Spleen (tissue), 11 donors: ENCODE data around the gene FSTL4. TPM values are rescaled to one million over a fixed set of nuclear protein-coding genes. Genes with fewer than 3 reads are reported as not detected.

Experiments used
- DNase-seq: peaks from one replicate; pipeline ENCODE4 v3.0.0-alpha.2; 2020
- H3K27ac ChIP-seq, 8 donors: fragments of 200-600 bp; sonication (generic) in 7 of 8; 1 replicate in 4 of 8; 2 replicates in 4 of 8; pipeline versions ENCODE4 v1.5.0 to v1.8.0; 2016 to 2021; ENCODE audit warnings: inconsistent platforms in 4 of 8, mild to moderate bottlenecking in 4 of 8, moderate library complexity in 1 of 8
- H3K27me3 ChIP-seq, 7 donors: fragments of 200-600 bp; sonication (generic) in 6 of 7; replicated peaks in 1 of 7; 1 replicate in 4 of 7; 2 replicates in 3 of 7; pipeline versions ENCODE4 v1.5.0 to v1.8.0; 2016 to 2021; ENCODE audit warnings: inconsistent platforms in 3 of 7, mild to moderate bottlenecking in 1 of 7
- H3K36me3 ChIP-seq, 6 donors: fragments of 200-600 bp; sonication (generic) in 5 of 6; 1 replicate in 4 of 6; 2 replicates in 2 of 6; pipeline versions ENCODE4 v1.5.0 to v1.8.0; 2016 to 2021; ENCODE audit warnings: inconsistent platforms in 2 of 6
- H3K4me1 ChIP-seq, 6 donors: fragments of 200-600 bp; sonication (generic) in 5 of 6; 1 replicate in 3 of 6; 2 replicates in 3 of 6; pipeline versions ENCODE4 v1.5.0 to v1.8.0; 2016 to 2021; ENCODE audit warnings: inconsistent platforms in 3 of 6
- H3K4me3 ChIP-seq, 8 donors: fragments of 200-600 bp; sonication (generic) in 7 of 8; 1 replicate in 4 of 8; 2 replicates in 4 of 8; pipeline versions ENCODE4 v1.5.0 to v1.8.0; 2016 to 2021; ENCODE audit warnings: inconsistent platforms in 4 of 8, mild to moderate bottlenecking in 4 of 8, moderate library complexity in 2 of 8
- H3K9me3 ChIP-seq, 8 donors: fragments of 200-600 bp; sonication (generic) in 7 of 8; 1 replicate in 4 of 8; 2 replicates in 4 of 8; pipeline versions ENCODE4 v1.5.0 to v1.8.0; 2016 to 2021; ENCODE audit warnings: inconsistent platforms in 4 of 8
- POLR2A ChIP-seq, 3 donors: fragments of 450-650 bp; IDR thresholded peaks; one replicate each; pipeline ENCODE4 v1.5.1; 2017; ENCODE audit warnings: antibody characterized with exemption in 3 of 3, mild to moderate bottlenecking in 1 of 3
- POLR2AphosphoS5 ChIP-seq, 3 donors: sonication (generic); formaldehyde crosslinking; IDR thresholded peaks; one replicate each; pipeline ENCODE4 v1.5.1; 2017; ENCODE audit warnings: antibody characterized with exemption in 3 of 3
- WGBS, 5 donors: extraction: QIAGEN DNeasy Blood & Tissue Kit in 3 of 5; methylation state at CpG; one replicate each; pipeline versions ENCODE4 v1.1.5 to v1.1.7; 2013 to 2018; 5-methylcytosine and 5-hydroxymethylcytosine counted together
- intact Hi-C: fragments of 100-400 bp; cut with DNase I; formaldehyde crosslinking; loops from one replicate; pipeline ENCODE4 v1.15.0; 2023; ENCODE audit warnings: low total_unique reads
- polyA plus RNA-seq, 3 donors: library from polyadenylated mRNA; stranded (reverse); fragments of 200-250 nt; gene quantifications; one replicate each; pipeline ENCODE4 v1.2.1, GENCODE V29; 2013
- total RNA-seq, 7 donors: library from RNA; depleted of rRNA in 3 of 7; stranded (reverse); fragments of >200 nt in 3 of 7; fragmentation: NEBNext Ultra II Directional in 4 of 7; extraction: Animal tissue kit (Norgen Biotek cat#: 25700) in 4 of 7; gene quantifications; one replicate each; pipeline versions ENCODE4 v1.1.0 to v1.2.1, GENCODE V29; 2016 to 2021
- TF ChIP-seq, protein P1 (sequence below), 11 experiments: fragments of 200-600 bp in 7 of 11; fragments of 450-650 bp in 4 of 11; sonication (generic) in 4 of 11; IDR thresholded peaks in 8 of 11; conservative IDR thresholded peaks in 3 of 11; 1 replicate in 7 of 11; 2 replicates in 4 of 11; pipeline versions ENCODE4 v1.4.0 to v1.8.0; 2016 to 2021; ENCODE audit warnings: antibody characterized with exemption in 11 of 11, inconsistent platforms in 4 of 11, mild to moderate bottlenecking in 1 of 11
- donor health status: healthy with polysubstance abuse.
- donor health status: DM: no; HTN: no; CAD: no; lungs with moderate emphysema.
- donor health status: DM: no; HTN: no; CAD: no.
- donor health status: Bipolar disorder and iron deficiency.
- donor health status: healthy.
- donor health status: DM: no; HTN: no; CAD: no.
- donor health status: DM: yes; HTN: yes; CAD: no.

The FSTL4 gene
- total and polyA plus RNA-seq, 10 donors: under 0.01 to 1.0 (median 0.37) TPM; not detected in 4

DNA sequence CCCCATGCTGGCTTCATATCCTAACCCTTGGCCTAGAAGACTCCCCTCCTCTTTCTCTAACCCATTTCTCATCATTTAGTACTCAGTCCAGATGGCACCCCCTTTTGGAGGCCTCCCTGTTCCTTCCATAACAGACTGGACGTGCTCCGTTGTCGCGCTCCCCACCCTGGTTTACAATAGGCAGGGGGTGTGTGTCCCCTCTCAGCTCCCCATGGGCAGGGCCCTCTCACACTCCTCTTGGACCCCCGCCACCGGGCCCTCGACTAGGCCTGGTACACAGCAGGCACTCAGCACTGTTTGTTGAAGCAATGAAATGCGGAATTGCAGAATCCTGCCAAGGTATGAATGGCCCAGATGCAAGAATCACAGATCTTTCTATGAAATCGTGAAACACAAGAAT is 227.4 kb downstream of the FSTL4 start:
- intact Hi-C loops: no loop called here
- WGBS, 5 donors: 86 to 95% (median 90%) methylated on average over 9 of the region's 9 CpGs
- Histone ChIP-seq H3K4me1 (no peaks in the 10 kb centered on the region), H3K27ac (no peak overlapping the region), H3K36me3 (no peaks in the 10 kb centered on the region), H3K27me3 (peaks cover 0 to 26% (median 0%) of the 10 kb centered on the region in 7 donors), H3K4me3 (no peak overlapping the region), H3K9me3 (no peaks in the 10 kb centered on the region)
- TF ChIP-seq, protein P1, sequence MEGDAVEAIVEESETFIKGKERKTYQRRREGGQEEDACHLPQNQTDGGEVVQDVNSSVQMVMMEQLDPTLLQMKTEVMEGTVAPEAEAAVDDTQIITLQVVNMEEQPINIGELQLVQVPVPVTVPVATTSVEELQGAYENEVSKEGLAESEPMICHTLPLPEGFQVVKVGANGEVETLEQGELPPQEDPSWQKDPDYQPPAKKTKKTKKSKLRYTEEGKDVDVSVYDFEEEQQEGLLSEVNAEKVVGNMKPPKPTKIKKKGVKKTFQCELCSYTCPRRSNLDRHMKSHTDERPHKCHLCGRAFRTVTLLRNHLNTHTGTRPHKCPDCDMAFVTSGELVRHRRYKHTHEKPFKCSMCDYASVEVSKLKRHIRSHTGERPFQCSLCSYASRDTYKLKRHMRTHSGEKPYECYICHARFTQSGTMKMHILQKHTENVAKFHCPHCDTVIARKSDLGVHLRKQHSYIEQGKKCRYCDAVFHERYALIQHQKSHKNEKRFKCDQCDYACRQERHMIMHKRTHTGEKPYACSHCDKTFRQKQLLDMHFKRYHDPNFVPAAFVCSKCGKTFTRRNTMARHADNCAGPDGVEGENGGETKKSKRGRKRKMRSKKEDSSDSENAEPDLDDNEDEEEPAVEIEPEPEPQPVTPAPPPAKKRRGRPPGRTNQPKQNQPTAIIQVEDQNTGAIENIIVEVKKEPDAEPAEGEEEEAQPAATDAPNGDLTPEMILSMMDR (IDR thresholded peaks at IDR 0.05 in 8 of 11, conservative IDR thresholded peaks at IDR 0.05 in 3 of 11): no peak
- no peak for TF ChIP-seq POLR2AphosphoS5 (IDR thresholded peaks at IDR 0.05)
- no peak for TF ChIP-seq POLR2A (IDR thresholded peaks at IDR 0.05)
- no peak for DNase-seq

DNA sequence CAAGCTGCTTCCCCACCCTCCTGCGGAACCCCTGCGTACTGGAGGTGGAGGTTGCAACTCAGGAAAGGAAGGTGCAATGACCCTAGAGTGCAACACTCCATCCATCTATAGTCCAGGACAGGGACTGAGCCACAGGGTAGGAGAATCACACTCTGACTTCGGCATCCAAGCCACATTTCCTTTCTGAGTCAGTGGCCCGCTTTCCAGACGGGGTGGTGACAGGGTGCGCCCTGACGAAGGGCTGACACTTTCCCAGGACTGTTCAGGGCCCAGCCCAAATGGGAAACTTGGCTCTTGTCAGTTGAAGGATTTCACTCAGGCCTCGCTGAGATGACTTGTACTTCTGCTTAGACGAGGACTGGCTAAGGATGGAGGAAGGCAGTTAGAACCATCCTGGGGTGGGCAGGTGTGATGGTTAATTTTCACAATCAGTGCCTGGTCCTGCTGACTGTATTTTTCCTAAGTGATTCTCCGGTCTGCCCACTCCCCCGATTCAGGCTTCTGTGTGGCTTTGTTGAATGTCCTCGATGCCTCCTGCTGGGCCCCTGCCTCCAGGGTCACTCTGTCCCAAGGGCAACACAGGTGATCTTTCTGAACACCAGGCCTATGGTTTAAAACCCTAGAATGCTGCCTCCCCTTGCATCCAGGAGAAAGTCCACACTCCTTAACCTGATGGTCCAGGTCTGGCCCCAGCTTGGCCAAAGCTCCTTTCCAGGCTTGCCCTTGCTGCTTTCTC is 228.1 kb downstream of the FSTL4 start:
- Histone ChIP-seq H3K4me3 (no peak overlapping the region), H3K27ac (no peak overlapping the region), H3K4me1 (no peaks in the 10 kb centered on the region), H3K36me3 (no peaks in the 10 kb centered on the region), H3K27me3 (peaks cover 0 to 28% (median 0%) of the 10 kb centered on the region in 7 donors), H3K9me3 (no peaks in the 10 kb centered on the region)
- WGBS, 5 donors: 79 to 92% (median 81%) methylated on average over 12 of the region's 12 CpGs
- intact Hi-C loops: no loop called here
- no peak for DNase-seq
- TF ChIP-seq, protein P1 (IDR thresholded peaks at IDR 0.05 in 8 of 11, conservative IDR thresholded peaks at IDR 0.05 in 3 of 11): no peak
- TF ChIP-seq POLR2AphosphoS5 (IDR thresholded peaks at IDR 0.05) (no peak), POLR2A (IDR thresholded peaks at IDR 0.05) (no peak)

DNA sequence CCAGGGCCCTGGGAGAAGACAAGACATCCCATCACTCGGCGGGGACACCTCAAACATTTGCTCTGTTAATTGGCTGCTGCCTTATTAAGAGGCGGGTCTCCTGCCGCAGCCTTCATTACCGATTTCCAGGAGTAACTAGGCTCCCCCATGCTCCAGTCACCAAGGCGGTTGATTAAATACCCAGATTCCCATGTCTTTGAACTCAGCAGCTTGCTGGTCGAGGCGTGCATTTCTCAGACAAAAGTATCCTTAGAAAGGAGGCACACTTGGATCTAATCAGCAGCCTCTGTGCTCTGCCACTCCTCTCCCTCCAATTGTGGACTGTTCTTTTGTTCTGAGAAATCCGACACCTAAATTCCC is 228.8 kb downstream of the FSTL4 start:
- H3K36me3 ChIP-seq: no peaks in the 10 kb centered on the region
- H3K27me3 ChIP-seq: peaks cover 0 to 25% (median 0%) of the 10 kb centered on the region in 7 donors
- H3K27ac ChIP-seq: no peak overlapping the region
- DNase-seq: no peak
- no peak overlapping the region for H3K4me3 ChIP-seq
- no peaks in the 10 kb centered on the region for H3K4me1 ChIP-seq
- intact Hi-C loops: no loop called here
- TF ChIP-seq POLR2AphosphoS5 (IDR thresholded peaks at IDR 0.05) (no peak), POLR2A (IDR thresholded peaks at IDR 0.05) (no peak)
- TF ChIP-seq, protein P1 (IDR thresholded peaks at IDR 0.05 in 8 of 11, conservative IDR thresholded peaks at IDR 0.05 in 3 of 11): no peak
- 53 to 76% (median 62%) methylated on average over 9 of the region's 9 CpGs for WGBS, 5 donors
- peaks cover 0 to under 1% (median 0%) of the 10 kb centered on the region in 8 donors for H3K9me3 ChIP-seq

DNA sequence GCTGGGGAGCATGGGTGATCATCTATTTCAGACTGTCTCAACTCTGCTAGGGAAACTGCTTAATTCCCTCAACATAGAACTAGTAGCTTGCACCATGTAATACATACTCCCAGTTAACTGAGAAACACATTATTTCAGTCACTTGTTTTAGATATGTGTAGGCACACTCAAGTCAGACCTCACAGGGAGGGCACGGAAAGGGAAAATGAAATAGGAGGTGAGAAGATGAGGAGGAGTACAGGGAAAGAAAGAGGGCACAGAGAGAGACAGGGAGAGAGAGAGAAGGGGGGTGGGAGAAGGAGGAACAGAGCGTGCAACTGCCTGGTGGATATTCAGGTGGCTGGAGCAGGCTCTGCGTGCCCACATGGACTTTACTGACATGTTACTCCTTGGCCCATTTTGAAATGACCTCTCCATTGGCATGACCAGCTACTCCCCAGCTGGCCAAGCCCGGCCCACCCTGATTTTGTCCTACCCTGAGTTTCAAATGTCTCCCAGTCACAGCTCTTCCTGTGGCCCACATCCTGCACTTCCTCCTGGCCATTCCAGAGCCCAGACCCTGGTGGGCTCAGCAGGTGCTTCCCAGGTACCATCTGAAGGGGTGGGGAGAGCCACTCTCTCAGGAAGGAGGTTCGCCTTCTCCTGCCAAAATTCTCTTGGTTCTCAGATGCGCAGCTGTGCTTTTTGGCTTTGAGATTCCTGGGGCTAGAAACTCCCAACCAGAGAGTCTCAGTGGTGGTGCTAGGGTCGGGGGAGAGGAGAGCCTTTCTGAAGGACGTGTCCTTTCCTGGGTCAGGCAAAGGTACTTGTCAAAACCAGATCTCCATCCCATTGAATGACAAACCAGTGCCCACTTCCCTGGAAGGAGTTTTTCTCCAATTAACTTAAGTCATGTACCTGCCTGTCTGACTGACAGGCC is 229.4 kb downstream of the FSTL4 start:
- Histone ChIP-seq H3K9me3 (peaks cover 0 to 7% (median 4%) of the 10 kb centered on the region in 8 donors), H3K4me1 (no peaks in the 10 kb centered on the region), H3K27ac (no peak overlapping the region), H3K4me3 (no peak overlapping the region), H3K36me3 (no peaks in the 10 kb centered on the region), H3K27me3 (peaks cover 0 to 25% (median 0%) of the 10 kb centered on the region in 7 donors)
- 71 to 88% (median 78%) methylated on average over 8 of the region's 8 CpGs for whole genome bisulfite sequencing, 5 donors
- TF ChIP-seq POLR2A (IDR thresholded peaks at IDR 0.05) (no peak), POLR2AphosphoS5 (IDR thresholded peaks at IDR 0.05) (no peak)
- TF ChIP-seq, protein P1 (IDR thresholded peaks at IDR 0.05 in 8 of 11, conservative IDR thresholded peaks at IDR 0.05 in 3 of 11): no peak
- intact Hi-C loops: no loop called here
- DNase-seq: no peak
